Measurements from ENCODE around the gene EEF1AKMT3.

- TF ChIP-seq CTCF (IDR thresholded peaks at IDR 0.05; ENCODE audit: low read depth, low read length, missing input control) (no peak), RAD21 (IDR thresholded peaks at IDR 0.05) (no peak), SP1 (IDR thresholded peaks at IDR 0.05) (no peak), REST (IDR thresholded peaks at IDR 0.05) (no peak)
These were observed 5.7 kb upstream of the EEF1AKMT3 start, which contains the start of gene CYP27B1 for GRCh38 chr12:57766464-57767304.

Measured in liver (tissue), 3 donors.